Esophagus muscularis mucosa (tissue), 4 donors: ENCODE results near the gene SLC26A6. TPM values are rescaled to one million over a fixed set of nuclear protein-coding genes. Genes with fewer than 3 reads are reported as not detected.

ENCODE experiments used
- DNase-seq: peaks from one replicate; pipeline ENCODE4 v3.0.0-alpha.2; 2017; ENCODE audit errors: extremely low spot score
- H3K27ac ChIP-seq, 4 donors: fragments of 200-600 bp; sonication (generic); replicated peaks in 1 of 4; 1 replicate in 3 of 4; 2 replicates in 1 of 4; pipeline ENCODE4 v1.5.1; 2016 to 2019; ENCODE audit warnings: mild to moderate bottlenecking in 1 of 4
- H3K27me3 ChIP-seq, 4 donors: fragments of 200-600 bp; sonication (generic); one replicate each; pipeline versions ENCODE4 v1.5.1 to v1.6.0; 2016 to 2019
- H3K36me3 ChIP-seq, 4 donors: fragments of 200-600 bp; sonication (generic); one replicate each; pipeline ENCODE4 v1.5.1; 2016 to 2019
- H3K4me1 ChIP-seq, 4 donors: fragments of 200-600 bp; sonication (generic); one replicate each; pipeline ENCODE4 v1.5.1; 2016 to 2019
- H3K4me3 ChIP-seq, 4 donors: fragments of 200-600 bp; sonication (generic); 1 replicate in 2 of 4; 2 replicates in 2 of 4; pipeline ENCODE4 v1.5.1; 2016 to 2019; ENCODE audit warnings: mild to moderate bottlenecking in 4 of 4, moderate library complexity in 1 of 4
- H3K9me3 ChIP-seq, 4 donors: fragments of 200-600 bp; sonication (generic); 1 replicate in 3 of 4; 2 replicates in 1 of 4; pipeline ENCODE4 v1.5.1; 2016 to 2019
- CTCF ChIP-seq, 3 experiments: fragments of 200-600 bp in 2 of 3; fragments of 450-650 bp in 1 of 3; sonication (generic) in 2 of 3; IDR thresholded peaks; one replicate each; pipeline ENCODE4 v1.5.1; 2017 to 2019; ENCODE audit warnings: antibody characterized with exemption in 3 of 3, mild to moderate bottlenecking in 2 of 3, moderate library complexity in 1 of 3
- EP300 ChIP-seq: sonication (generic); formaldehyde crosslinking; IDR thresholded peaks from one replicate; pipeline ENCODE4 v1.6.1; 2017; ENCODE audit warnings: antibody characterized with exemption
- POLR2A ChIP-seq: fragments of 450-650 bp; IDR thresholded peaks from one replicate; pipeline ENCODE4 v1.6.1; 2017; ENCODE audit warnings: antibody characterized with exemption, moderate library complexity, mild to moderate bottlenecking, low read depth
- POLR2AphosphoS5 ChIP-seq, 2 donors: sonication (generic); formaldehyde crosslinking; IDR thresholded peaks; one replicate each; pipeline ENCODE4 v1.6.1; 2017; ENCODE audit warnings: antibody characterized with exemption in 2 of 2
- WGBS: methylation state at CpG from one replicate; pipeline ENCODE4 v1.1.5; 2018; 5-methylcytosine and 5-hydroxymethylcytosine counted together
- intact Hi-C: fragments of 100-400 bp; cut with DNase I; formaldehyde crosslinking; loops from one replicate; pipeline ENCODE4 v1.15.1; 2023
- small RNA-seq, 3 donors: library from RNA; depleted of rRNA; stranded (forward); fragments of <200 nt; gene quantifications; one replicate each; pipeline ENCODE3, GENCODE V24; 2016
- total RNA-seq, 4 donors: library from RNA; depleted of rRNA; stranded (reverse); fragments of >200 nt; gene quantifications; one replicate each; pipeline versions ENCODE4 v1.1.0 to v1.2.1, GENCODE V29; 2016

Gene SLC26A6
- total RNA-seq, 4 donors from 2014 or later, result 6.1 to 11.7 (median 8.8) TPM

DNA sequence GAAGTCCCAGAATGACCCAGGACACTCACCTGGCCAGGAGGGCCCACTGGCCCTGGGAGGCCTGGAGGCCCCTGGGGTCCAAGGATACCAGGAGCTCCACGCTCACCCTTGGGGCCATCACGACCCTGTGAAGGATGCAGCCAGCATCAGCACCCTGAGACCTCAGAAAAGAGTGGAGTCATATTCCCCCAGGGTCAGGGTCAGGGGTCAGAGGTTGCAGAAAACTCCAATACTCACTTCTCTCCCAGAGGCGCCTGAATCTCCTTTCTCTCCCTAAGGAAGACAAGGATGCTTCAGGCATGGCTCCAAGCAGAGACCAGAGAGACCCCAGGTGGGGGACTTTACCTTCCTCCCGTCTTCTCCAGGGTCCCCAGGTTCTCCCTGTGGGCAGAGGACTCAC is 58.6 kb downstream of the SLC26A6 start:
- no peak for DNase-seq
- H3K27ac ChIP-seq, result no peak overlapping the region
- H3K36me3 ChIP-seq, result peaks cover 0 to 29% (median 0%) of the 10 kb centered on the region in 4 donors
- WGBS, result 83% methylated on average over 4 of the region's 4 CpGs
- no peaks in the 10 kb centered on the region for H3K4me1 ChIP-seq
- TF ChIP-seq CTCF (IDR thresholded peaks at IDR 0.05) (no peak), POLR2AphosphoS5 (IDR thresholded peaks at IDR 0.05) (no peak), POLR2A (no peak), EP300 (no peak)
- intact Hi-C loops, result no loop called here
- H3K4me3 ChIP-seq, result no peak overlapping the region
- no peaks in the 10 kb centered on the region for H3K9me3 ChIP-seq
- H3K27me3 ChIP-seq, result no peaks in the 10 kb centered on the region

Small RNAs within 50 kb of the gene (small RNA-seq; reads per million reads assigned to genes)
- gene AC141002.1, result 0 reads per million in 3 donors

Other genes starting within 250 kb of the SLC26A6 start
- gene PLXNB1, start 205.4 kb downstream of the SLC26A6 start, total RNA-seq, result 100 to 1,000 TPM; 120 to 200 (median 152) TPM
- 10 to 100 TPM; 15.6 to 26.6 (median 23.0) TPM for gene CCDC51, start 195.3 kb downstream of the SLC26A6 start, total RNA-seq
- gene TMA7, start 195.2 kb downstream of the SLC26A6 start, total RNA-seq, result 100 to 1,000 TPM; 167 to 270 (median 205) TPM
- 1 to 10 TPM; 4.2 to 8.5 (median 5.3) TPM for gene ATRIP, start 188.7 kb downstream of the SLC26A6 start, total RNA-seq
- 100 to 1,000 TPM; 101 to 158 (median 148) TPM for gene SHISA5, start 131.3 kb downstream of the SLC26A6 start, total RNA-seq
- gene PFKFB4, start 78.7 kb downstream of the SLC26A6 start, total RNA-seq, result 1 to 10 TPM; 1.8 to 2.9 (median 1.9) TPM
- gene UCN2, start 71.7 kb downstream of the SLC26A6 start, total RNA-seq, result not detected
- gene COL7A1, start 40.1 kb downstream of the SLC26A6 start, total RNA-seq, result 1 to 10 TPM; 1.2 to 2.9 (median 2.1) TPM
- 100 to 1,000 TPM; 265 to 340 (median 295) TPM for gene UQCRC1, start 25.8 kb downstream of the SLC26A6 start, total RNA-seq
- gene TMEM89, start 13.7 kb downstream of the SLC26A6 start, total RNA-seq, result not detected
- gene CELSR3, start 27.4 kb upstream of the SLC26A6 start, total RNA-seq, result 1 to 10 TPM in 1 of 4 donors, under 1 TPM in 3; 0.33 to 1.3 (median 0.63) TPM
- 10 to 100 TPM; 18.9 to 34.7 (median 29.1) TPM for gene NCKIPSD, start 50.5 kb upstream of the SLC26A6 start, total RNA-seq
- 10 to 100 TPM; 31.0 to 57.5 (median 41.2) TPM for gene IP6K2, start 81.8 kb upstream of the SLC26A6 start, total RNA-seq
- gene PRKAR2A, start 212.4 kb upstream of the SLC26A6 start, total RNA-seq, result 10 to 100 TPM; 30.7 to 43.3 (median 34.2) TPM